LHCN-M2 (cell line): ENCODE measurements around the gene MS4A12. TPM values are rescaled to one million over a fixed set of nuclear protein-coding genes. Genes with fewer than 3 reads are reported as not detected.
"Not testable (repeated sequence)": the region's sequence is repeated elsewhere in the genome, so short reads cannot be mapped to it uniquely, and the experiment has no call there.

Source experiments
- DNase-seq: peaks from one replicate; pipeline ENCODE4 v3.0.0-alpha.2; 2012; ENCODE audit warnings: low read depth
- total RNA-seq: library from RNA; depleted of rRNA; stranded (reverse); fragments of >200 nt; gene quantifications from 2 replicates; pipeline ENCODE4 v1.2.3, GENCODE V29; 2014; rRNA removed

Gene MS4A12
- total RNA-seq, 1 experiment from 2014 or later: not detected

DNA sequence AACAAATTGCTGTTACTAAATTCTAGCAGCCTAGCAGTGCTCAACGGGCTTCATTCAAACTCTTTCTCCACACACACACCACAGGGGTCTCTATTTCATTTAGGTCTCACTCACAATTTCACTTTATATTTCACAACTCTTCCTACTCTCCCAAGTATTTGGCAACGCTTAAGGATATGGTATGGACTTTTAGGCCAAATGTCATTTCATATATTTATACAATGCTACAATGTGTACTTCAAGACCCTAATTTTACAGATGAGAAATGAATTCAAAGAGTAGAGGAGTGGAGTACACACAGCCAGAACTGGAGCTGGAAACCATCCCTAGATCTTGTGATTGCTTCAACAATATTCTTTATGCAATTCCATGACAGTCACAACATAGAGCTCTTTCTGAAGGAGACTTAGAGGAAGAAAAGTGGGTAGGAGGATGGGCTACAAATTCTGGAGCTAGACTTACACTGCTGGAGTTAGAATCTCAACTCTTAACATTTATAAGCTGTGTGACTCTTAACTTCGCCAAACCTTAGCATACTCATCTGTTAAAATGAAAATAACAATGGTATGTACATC lies 20.2 kb downstream of the MS4A12 start:
- DNase-seq: no peak

DNA sequence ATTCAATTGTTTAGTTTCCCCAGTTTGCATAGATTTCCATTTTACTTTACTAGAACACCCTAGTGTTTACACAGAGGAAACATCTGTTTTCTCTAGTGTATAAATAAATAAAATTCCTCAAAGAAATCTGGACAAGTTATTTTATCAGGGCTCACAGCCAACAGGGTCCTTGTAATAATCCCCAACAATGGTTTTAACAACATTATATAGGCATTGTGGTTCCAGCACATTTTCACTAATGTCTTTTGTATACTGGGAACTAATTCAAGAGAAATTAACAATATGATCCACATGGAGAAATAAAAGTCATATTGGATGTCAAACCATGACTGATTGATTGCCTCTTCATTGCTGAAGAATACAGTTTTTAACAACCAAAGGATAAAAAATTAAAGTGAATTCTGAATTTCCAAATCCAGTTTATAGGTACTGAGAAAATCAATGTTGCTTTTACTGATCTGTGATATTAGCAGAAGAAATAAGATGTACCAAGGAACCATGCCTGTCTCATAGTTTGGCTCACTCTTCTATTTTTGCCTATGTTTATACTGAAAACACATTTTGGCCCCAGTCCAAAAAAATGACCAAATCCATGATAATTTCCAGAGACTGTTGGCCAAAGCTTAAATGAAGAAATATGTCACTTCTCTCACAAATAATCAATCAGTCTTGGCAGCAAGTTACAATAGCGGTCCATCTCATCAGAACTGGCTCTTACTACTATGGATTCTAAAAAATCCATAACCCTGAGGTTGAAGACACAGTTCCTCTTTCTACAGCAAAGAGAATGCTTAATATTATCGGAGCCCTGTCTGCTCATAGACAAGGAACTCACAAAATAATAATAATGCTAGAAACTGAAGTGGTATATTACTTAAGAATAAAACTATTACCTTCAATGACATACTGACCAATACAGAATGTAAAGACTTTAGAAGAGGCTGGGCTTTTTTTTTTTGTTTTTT lies 21.2 kb downstream of the MS4A12 start:
- DNase-seq: peak; percentile 23

DNA sequence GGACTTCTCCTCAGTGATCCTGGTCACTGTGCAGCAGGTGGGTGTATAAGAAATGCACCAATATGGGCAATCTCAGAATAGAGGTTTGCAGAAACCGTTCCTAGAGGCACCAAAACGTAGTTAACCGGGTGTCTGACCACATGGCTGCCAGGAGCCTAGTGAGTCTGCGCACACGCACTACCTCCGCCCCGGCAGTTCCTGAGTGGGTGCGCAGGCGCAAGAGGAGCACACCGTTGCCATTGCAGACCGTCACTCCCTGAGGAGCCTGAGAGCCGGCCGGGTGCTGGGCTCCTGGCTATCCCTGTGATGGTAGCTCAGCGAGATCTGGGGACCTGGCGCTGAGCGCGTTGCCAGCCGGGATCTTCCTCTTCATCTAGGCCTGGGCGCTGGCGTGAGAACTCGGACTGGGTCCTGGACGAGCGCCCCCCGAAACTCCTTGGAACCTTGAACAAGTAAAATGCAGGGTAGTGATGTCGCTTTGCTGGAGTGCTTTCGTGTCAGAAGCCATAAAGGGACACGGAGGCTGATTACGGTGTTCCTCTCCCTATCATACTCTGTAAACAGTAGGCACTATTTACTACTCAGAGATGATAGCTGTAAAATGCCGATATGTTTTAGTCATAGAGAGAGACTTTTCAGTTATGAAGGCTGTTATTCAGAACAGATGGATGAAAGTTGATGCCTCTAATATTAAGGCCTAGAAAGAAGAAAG lies 22.7 kb downstream of the MS4A12 start, which contains the start of gene MS4A13:
MS4A13 (plus strand) TSS at position 249 of the 712 bp plus-strand sequence. CDS start 2,692 bp downstream, outside the sequence.
- no peak for DNase-seq

DNA sequence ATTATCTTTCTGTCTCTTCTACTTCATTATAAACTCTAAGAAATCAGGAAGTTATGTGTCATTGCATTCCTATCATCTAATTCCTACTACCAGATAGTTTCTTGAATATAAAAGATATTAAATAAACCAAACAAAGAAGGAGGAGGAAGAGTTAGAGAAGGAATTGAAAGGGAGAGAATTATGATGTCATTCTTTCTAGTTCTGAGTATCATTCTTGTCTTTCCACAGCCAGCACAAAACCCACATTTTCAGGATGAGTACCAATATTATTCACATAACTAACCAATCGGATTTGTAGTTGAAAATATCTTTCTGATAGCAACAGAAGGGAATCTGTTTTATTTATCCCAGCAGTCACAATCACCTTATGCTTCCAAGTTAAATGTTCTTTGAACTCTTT lies 35.9 kb downstream of the MS4A12 start:
- DNase-seq: no peak

DNA sequence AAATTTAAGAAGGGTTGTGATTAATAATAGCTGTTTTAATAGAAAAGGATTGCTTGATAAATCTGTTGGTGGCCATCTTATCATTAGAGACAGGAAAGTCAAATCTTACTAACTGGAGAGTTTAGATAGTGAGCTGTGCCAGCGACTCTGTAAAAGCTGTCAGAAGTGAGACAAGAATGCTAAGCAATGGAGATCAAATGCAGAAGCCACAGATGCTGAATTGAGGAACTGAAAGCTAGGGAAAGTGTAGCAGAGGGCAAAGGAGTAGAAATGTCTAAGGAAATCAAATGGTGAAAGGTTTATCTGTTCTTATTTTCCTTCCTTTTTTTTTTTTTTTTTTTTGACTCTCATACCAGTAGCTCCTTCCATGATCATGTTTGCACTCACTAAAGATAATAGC lies 36.4 kb downstream of the MS4A12 start:
- no peak for DNase-seq

DNA sequence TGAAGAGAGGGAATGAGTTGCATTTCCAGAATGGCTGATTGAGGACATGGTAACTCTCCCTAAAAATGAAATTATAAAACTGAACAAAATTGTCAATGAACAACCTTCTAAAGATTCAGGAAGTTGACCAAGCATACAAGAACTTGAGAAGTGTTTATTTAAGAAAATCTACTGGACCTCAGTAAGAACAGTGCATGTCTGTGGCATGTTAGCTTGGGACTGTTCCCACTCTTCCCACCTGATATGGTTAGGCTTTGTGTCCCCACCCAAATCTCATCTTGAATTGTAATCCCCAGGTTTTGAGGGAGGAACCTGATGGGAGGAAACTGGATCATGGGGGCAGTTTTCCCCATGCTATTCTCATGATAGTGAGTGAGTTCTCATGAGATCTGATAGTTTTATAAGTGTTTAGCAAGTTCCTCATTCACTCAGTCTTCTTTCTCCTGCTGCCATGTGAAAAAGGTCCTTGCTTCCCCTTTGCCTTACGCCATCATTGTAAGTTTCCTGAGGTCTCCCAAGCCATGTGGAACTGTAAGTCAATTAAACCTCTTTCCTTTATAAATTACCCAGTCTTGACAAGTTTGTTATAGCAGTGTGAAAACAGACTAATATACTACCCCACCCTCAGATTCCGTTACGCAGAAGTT lies 38.0 kb downstream of the MS4A12 start:
- no peak for DNase-seq

DNA sequence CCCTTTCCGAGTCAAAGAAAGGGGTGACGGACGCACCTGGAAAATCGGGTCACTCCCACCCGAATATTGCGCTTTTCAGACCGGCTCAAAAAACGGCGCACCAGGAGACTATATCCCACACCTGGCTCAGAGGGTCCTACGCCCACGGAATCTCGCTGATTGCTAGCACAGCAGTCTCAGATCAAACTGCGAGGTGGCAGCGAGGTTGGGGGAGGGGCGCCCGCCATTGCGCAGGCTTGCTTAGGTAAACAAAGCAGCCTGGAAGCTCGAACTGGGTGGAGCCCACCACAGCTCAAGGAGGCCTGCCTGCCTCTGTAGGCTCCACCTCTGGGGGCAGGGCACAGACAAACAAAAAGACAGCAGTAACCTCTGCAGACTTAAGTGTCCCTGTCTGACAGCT lies 39.8 kb downstream of the MS4A12 start:
- DNase-seq: not testable (repeated sequence)

DNA sequence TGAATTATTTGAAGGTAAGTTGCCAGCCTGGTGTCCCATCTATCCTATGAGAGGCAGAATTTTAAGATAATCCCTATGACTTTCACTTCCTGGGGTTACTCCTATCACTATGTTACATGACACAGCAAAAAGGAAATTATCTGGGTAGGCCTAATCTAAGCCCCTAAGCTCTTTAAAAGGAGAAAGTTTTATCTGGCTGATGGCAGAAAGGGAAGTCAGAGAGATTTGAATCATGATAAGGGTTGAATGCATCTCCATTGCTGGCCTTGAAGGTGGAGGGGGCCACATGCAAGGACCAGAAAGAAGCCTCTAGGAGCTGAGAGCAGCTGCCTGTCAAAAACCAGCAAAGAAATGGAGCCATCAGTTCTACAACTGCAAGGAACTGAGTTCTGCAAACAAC lies 46.0 kb downstream of the MS4A12 start:
- not testable (repeated sequence) for DNase-seq

DNA sequence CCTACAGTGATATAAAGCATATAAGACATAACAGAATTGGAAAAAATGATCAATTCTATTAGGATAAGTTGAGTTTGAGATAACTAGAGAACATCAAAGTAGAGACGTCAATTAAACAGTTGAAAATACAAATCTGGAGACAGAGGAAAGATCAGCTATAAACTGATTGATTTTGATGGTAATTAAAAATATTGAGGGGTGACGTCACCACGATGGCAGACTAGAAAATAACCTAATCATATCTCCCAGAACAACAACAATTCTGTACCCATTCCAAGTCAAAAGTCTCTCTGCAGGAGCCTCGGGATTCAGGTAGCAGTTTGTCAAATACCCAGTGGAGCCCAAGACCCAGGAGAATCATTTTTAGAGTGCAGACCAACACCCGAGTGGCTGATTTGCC lies 51.5 kb downstream of the MS4A12 start:
- DNase-seq: no peak

Other genes with a start within 250 kb of the MS4A12 start
- gene MS4A4E, start 249.6 kb upstream of the MS4A12 start, total RNA-seq: not detected in 2 replicates
- gene MS4A4A, start 212.1 kb upstream of the MS4A12 start, total RNA-seq: not detected in 2 replicates
- gene MS4A6E, start 165.5 kb upstream of the MS4A12 start, total RNA-seq: not detected in 2 replicates
- gene MS4A7, start 114.2 kb upstream of the MS4A12 start, total RNA-seq: not detected in 2 replicates
- gene MS4A14, start 96.3 kb upstream of the MS4A12 start, total RNA-seq: 0.11 TPM in 1 of 2 replicates, not detected in the other
- not detected in 2 replicates for gene MS4A5, start 63.2 kb upstream of the MS4A12 start, total RNA-seq
- gene MS4A1, start 36.9 kb upstream of the MS4A12 start, total RNA-seq: not detected in 2 replicates
- not detected in 2 replicates for gene MS4A13, start 22.6 kb downstream of the MS4A12 start, total RNA-seq
- gene MS4A8, start 206.8 kb downstream of the MS4A12 start, total RNA-seq: not detected in 2 replicates
- not detected in 2 replicates for gene MS4A18, start 231.9 kb downstream of the MS4A12 start, total RNA-seq